Measurements from ENCODE around the gene SLC16A5. TPM values are rescaled to one million over a fixed set of nuclear protein-coding genes. Genes with fewer than 3 reads are reported as not detected.

Gene SLC16A5
- total RNA-seq, 4 donors from 2014 or later: 4.1 to 17.5 (median 12.1) TPM; not detected in 1

DNA sequence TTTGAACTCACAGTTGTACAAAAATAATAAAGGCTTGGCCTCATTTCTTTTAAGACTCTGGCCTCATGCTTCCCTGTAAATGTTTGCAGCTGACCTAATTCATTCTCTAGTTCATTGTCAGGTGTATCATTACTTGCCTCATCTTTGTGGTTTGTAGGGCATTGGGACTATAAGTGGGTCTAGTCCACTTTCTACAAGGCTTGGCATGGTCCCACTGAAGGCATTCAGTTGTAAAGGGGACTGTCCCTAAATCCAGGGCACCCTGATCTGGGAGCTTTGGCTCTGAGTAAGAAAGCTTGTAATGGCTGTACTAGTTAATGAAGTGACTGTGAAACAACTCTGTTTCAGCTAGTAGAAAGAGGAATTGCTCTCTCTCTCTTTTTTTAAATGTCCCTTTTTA is 38.0 kb upstream of the SLC16A5 start:
- Histone ChIP-seq H3K36me3 (no peaks in the 10 kb centered on the region), H3K9me3 (no peaks in the 10 kb centered on the region), H3K27ac (no peak overlapping the region), H3K4me1 (peaks cover 0 to 7% of the 10 kb centered on the region in 2 donors), H3K4me3 (no peak overlapping the region), H3K27me3 (no peaks in the 10 kb centered on the region)
- DNase-seq: no peak
- intact Hi-C loops (cut with DNase I; ENCODE audit: low total_unique reads): no loop called here
- TF ChIP-seq POLR2A (IDR thresholded peaks at IDR 0.05): no peak
- TF ChIP-seq, protein P1, sequence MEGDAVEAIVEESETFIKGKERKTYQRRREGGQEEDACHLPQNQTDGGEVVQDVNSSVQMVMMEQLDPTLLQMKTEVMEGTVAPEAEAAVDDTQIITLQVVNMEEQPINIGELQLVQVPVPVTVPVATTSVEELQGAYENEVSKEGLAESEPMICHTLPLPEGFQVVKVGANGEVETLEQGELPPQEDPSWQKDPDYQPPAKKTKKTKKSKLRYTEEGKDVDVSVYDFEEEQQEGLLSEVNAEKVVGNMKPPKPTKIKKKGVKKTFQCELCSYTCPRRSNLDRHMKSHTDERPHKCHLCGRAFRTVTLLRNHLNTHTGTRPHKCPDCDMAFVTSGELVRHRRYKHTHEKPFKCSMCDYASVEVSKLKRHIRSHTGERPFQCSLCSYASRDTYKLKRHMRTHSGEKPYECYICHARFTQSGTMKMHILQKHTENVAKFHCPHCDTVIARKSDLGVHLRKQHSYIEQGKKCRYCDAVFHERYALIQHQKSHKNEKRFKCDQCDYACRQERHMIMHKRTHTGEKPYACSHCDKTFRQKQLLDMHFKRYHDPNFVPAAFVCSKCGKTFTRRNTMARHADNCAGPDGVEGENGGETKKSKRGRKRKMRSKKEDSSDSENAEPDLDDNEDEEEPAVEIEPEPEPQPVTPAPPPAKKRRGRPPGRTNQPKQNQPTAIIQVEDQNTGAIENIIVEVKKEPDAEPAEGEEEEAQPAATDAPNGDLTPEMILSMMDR (IDR thresholded peaks at IDR 0.05): no peak

DNA sequence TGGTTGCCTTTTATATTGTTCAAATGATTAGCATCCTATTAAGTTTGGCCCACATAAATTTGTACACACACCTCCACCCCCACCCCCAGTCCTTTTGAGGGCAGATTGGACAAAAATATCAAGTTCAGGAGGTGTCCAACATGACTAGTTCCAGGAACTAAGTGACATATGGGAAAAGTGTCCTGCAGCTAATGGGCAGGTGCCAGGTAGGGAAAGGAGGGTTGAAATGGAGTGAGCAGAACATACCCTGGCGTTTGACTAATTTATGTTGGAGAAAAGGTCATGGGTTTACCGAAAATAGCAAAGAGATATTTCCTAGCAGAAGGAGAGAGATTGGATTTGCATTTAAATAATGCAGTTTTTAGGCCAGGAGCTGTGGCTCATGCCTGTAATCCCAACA is 35.8 kb upstream of the SLC16A5 start:
- H3K27me3 ChIP-seq: no peaks in the 10 kb centered on the region
- no peak overlapping the region for H3K27ac ChIP-seq
- no peak for TF ChIP-seq POLR2A (IDR thresholded peaks at IDR 0.05)
- TF ChIP-seq, protein P1 (IDR thresholded peaks at IDR 0.05): no peak
- H3K4me3 ChIP-seq: no peak overlapping the region
- intact Hi-C loops (cut with DNase I; ENCODE audit: low total_unique reads): no loop called here
- DNase-seq: no peak
- no peaks in the 10 kb centered on the region for H3K9me3 ChIP-seq
- H3K36me3 ChIP-seq: no peaks in the 10 kb centered on the region
- no peaks in the 10 kb centered on the region for H3K4me1 ChIP-seq

DNA sequence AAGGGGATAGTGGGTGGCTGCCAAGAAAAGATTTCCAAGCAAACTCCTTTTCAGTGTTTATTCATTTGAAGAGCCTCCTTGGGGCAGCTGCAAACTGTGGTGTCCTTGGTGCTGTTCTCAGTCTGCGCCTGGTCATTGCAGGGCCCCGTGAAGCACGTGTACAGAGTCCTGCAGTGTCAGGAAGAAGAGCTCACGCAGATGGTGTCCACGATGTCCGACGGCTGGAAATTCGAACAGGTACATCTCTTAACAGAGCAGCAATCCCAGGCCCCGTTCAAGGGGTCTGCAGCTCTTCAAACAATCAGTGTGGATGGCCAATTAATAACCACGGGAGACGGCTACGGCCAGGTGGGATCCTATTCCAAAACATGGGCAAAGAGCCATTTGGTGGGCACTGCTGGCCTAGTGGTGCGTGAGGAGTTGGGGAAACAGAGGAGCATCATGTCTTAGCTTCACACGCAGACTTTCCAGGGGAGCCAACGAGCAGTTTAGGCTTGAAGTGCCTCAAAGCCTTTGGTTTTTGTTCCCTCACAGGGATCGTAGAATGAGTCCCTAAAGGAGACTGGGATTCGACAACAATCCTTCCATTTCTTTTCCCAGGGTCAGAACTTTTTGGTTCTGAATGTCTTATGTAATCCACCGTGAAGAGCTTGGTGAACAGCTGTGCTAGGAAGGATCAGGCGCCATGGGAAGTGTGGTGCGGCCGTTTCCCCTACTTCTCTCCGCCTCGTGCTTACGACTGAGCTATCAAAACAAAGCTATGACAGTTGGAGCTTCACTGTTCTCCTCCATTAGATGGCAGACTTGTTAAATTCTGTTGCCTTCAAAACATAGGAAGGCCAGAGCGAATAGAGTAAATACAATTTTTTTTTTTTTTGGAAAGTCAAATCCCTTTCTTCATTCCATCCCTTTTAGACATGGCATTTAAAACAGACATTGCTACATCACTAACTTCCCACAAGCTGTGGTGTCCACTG is 28.1 kb upstream of the SLC16A5 start:
- no peak for TF ChIP-seq POLR2A (IDR thresholded peaks at IDR 0.05)
- TF ChIP-seq, protein P1 (IDR thresholded peaks at IDR 0.05): peak; percentile 40 to 61 (median 54)
- Histone ChIP-seq H3K36me3 (no peaks in the 10 kb centered on the region), H3K4me3 (no peak overlapping the region), H3K9me3 (no peaks in the 10 kb centered on the region), H3K4me1 (no peaks in the 10 kb centered on the region), H3K27me3 (no peaks in the 10 kb centered on the region), H3K27ac (peak overlapping the region; percentile 63 to 68)
- peak in 1 of 2 donors; percentile 47 for DNase-seq
- intact Hi-C loops (cut with DNase I; ENCODE audit: low total_unique reads): no loop called here

DNA sequence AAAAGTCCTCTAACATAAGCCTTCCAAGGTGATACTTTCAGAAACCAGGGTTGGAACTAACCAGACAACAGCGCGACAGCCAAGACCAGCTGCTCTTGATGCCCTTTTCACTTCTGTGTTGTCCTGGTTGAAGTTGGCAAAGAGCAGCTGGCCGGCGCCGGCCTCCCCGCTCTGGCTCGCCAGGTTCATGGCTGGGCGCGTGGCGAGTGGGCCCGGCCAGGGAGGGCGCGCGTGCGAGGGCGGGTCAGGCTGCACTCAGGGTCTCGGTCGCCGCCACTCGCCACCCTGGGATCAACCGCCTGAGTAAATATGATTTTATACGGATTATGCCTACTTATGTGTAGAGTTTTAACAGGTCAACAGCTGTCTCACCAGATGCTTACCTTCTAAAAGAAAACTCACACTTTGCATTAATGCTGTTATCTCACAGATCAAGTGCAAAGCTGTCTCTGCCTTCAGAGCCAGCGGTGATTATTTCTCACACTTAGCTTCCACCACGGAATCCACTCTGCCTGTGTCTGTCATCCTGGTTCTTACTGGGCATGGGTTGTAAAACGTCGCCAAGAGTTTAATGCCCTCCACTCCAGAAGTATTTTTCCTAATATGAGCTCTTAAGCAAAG is 27.2 kb upstream of the SLC16A5 start:
- no peak for DNase-seq
- H3K27me3 ChIP-seq: no peaks in the 10 kb centered on the region
- no peaks in the 10 kb centered on the region for H3K9me3 ChIP-seq
- H3K4me1 ChIP-seq: no peaks in the 10 kb centered on the region
- H3K27ac ChIP-seq: peak overlapping the region; percentile 63 to 68
- TF ChIP-seq, protein P1 (IDR thresholded peaks at IDR 0.05): no peak
- no peaks in the 10 kb centered on the region for H3K36me3 ChIP-seq
- H3K4me3 ChIP-seq: no peak overlapping the region
- intact Hi-C loops (cut with DNase I; ENCODE audit: low total_unique reads): no loop called here

DNA sequence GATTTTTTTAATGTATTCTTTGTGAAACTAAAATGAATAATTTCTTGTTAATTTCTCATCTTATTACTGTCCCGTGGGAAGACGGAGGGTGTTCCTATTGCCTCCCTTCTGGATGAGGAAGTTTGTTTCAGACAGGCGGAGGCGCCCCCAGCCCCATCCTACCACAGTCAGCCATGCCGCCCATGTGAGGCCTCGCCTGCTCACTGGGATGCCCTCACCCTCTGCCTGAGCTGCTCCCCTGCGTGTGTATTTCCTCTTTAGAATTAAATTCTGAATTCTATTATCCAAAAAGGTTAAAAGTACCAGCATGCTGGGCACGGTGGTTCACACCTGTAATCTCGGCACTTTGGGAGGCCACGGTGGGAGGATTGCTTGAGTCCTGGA is 26.7 kb upstream of the SLC16A5 start:
- Histone ChIP-seq H3K27me3 (no peaks in the 10 kb centered on the region), H3K27ac (peak overlapping the region; percentile 63 to 68), H3K9me3 (no peaks in the 10 kb centered on the region), H3K36me3 (no peaks in the 10 kb centered on the region), H3K4me1 (no peaks in the 10 kb centered on the region), H3K4me3 (no peak overlapping the region)
- DNase-seq: no peak
- intact Hi-C loops (cut with DNase I; ENCODE audit: low total_unique reads): no loop called here
- TF ChIP-seq, protein P1 (IDR thresholded peaks at IDR 0.05): no peak
- no peak for TF ChIP-seq POLR2A (IDR thresholded peaks at IDR 0.05)
